Stimulated activated CD8-positive, alpha-beta memory T cell treated with anti-CD3 and anti-CD28 coated beads, Interleukin-15, amount 100 ng/mL, for 24 hours (primary cell): ENCODE data around the gene FANK1.

Experiments
- DNase-seq: peaks from one replicate; pipeline ENCODE4 v3.0.0-alpha.2; 2020; ENCODE audit warnings: low read depth

The FANK1 gene

DNA sequence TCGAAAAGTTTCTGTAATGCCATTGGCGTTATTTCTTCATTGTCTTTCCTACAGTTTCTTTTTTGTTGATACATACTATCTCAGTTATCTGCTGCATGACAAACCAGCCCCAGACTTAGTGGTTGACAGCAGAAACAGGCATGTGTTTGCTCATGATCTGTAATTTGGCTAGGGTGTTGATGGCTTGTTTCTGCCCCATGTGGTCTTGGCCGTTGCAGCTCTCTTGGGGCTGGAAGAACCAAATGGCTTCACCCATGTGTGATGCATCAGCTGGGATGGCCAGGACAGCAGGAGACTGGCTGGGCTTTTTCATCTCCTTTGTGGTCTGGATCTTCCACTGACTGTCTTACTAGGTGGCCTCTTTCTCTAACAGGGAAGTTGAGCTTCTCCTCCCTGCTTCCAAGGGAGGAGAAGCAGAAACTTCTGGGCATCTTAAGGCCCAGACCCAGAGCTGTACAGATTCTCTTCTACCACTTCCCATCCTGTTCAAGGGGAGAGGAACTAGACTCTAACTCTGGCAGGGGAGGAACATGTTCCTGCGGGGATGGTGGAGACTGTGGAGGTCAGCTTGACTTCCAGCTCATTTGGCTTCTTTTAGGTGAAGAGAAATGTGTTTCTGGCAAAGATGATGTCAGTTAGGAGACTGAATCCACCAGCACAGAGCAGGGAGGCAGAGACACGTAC is 89.3 kb downstream of the FANK1 start:
- no peak for DNase-seq

- DNase-seq = no peak
These were observed 93.4 kb downstream of the FANK1 start for GRCh38 chr10:125989791-125990190.

GRCh38 chr10:125990974-125991373 is 94.6 kb downstream of the FANK1 start:
- DNase-seq = no peak

DNA sequence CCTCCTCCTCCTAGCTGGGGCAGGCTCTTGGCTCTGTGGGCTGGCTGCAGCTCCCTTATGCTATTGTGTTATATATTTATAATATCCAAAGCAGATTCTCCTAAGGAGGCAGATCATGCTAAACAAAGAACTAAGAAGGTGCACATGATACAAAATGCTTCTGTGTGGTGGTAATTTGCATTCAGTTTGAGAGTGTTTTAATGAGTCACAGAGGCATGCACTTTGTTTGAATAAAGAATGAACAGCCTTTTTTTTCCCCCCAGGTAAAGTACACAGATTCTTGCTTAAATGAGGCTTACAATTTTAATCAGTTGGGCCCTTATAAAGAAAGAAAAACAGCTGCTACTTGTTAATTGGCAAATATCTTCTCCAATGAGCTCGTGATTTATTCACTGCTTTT is 95.0 kb downstream of the FANK1 start:
- no peak for DNase-seq

DNA sequence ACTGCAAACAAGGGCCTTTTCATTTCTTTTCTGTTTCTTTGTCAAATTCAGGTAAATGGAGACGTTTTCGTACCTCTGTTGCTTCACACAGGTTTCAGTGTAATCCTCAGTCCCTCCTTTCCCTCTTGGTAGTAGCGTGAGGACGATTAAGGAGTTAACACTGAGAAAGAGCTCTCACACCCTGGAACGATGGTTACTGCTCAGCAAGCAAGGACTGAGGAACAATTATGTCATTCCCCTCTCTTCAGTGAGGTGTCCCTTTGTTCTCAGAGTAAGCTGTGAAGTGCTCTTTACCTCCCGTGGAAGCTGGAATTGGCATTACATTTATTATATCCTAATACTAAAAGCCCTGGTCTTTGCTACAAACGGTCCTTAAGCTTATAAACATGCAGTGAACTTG is 95.9 kb downstream of the FANK1 start:
- DNase-seq = no peak

DNA sequence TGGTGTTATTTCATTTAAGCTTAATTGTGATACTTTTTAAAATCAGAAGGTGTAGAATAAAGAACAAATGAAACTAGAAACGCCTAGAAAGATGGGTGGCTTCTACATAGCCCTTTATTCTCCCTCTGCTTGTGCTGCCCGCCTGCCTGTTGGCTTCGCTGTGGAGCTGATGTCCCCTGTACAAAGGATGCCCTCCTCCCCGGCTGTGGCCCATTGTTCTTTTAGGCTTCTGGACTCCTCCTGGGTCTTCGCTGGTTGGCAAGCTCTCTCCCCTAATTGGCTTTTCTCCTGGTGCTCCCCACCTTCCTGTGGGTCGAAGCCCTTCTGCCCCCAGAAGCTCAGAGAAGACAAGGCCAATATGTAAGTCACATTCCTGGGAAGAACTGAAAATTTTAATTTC is 98.2 kb downstream of the FANK1 start:
- no peak for DNase-seq

DNA sequence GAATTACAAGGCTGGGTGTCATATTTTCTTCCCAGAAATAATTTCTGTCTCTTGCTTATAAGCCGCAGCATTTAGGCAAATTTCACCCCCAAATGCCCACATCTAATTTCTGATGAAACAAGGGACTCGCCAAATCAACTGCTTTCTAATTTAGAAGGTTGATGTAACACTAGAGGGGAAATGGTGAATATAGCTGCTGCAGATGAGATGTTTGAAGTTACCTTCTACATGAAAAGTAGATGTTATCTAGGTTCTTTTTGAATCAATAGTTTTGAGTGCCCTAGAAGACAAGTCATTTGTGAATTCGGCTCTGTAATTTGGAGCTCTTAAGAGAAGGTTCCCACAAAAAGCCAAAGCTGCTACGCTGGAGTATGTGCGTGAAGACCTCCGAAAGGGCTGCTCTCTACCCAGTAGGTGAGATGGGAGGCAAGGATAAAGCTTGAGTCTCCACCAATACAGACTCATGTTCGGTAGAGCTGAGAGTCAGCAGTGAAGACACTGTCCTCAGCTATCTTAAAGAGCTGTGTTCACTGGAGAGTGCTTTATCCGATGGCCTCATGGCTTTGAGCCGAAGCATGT is 99.5 kb downstream of the FANK1 start:
- DNase-seq = no peak

DNA sequence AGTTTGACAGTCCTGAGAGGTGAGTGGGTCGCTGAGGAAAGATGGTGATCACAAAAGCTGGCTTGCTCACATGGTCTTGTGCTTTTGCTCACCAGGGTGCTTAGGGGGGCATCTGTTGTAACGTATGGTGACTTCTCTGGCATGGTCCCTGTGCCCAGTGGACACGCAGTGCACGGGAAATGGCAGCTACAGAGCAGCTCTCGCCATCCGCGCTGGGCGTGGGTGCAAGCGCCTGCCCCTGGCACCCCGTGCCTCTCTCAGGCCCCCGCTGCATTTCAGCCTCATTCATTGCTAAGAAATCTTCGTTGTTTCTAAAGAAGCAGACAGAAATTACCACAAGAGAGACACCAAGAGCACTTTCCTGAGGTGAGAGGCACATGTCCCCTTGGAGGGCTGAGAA is 101.2 kb downstream of the FANK1 start:
- no peak for DNase-seq

- no peak for DNase-seq
These were observed 103.3 kb downstream of the FANK1 start for GRCh38 chr10:125999694-126000093.

GRCh38 chr10:126001576-126001975 is 105.2 kb downstream of the FANK1 start:
- DNase-seq = no peak

- DNase-seq = no peak
These were observed 108.4 kb downstream of the FANK1 start for GRCh38 chr10:126004752-126005151.

GRCh38 chr10:126006264-126006663 is 109.9 kb downstream of the FANK1 start:
- no peak for DNase-seq

DNA sequence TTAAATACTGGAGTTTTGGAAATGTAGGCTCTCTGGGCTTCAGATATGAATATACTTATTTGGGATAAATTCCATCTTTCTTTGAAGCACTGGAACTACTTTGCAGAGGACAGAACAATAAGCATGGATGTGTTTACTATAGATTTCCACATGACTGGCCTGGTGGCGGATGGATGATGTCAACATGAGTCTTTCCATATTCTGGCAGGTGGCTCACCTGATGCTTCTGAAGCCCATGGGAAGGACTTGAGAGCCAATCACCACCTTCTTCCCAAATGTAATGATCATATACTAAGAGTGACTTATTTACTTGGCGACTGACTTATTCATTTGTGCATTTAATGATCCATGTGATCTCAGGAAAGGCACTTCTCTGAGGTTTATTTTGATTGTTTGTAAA is 110.5 kb downstream of the FANK1 start:
- DNase-seq = no peak

DNA sequence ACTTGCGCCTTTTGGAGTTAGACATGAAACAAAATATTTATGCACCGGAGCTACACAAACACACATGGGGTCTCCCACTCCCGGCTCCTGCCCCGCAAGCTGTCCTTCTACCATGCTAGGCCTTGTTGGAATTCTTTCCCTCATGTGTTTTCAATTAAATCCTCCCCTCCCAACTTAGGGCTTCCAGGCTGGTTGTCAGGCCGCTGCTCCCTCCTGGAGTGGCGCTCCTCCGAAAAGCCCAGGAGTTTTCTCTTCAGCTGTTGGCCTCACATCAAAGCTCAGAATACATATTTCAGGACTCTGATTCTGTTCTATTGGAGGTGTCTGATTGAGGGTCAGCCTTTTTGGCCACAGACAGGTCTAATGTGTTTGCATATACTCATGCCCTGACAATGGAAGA is 113.3 kb downstream of the FANK1 start:
- no peak for DNase-seq

DNA sequence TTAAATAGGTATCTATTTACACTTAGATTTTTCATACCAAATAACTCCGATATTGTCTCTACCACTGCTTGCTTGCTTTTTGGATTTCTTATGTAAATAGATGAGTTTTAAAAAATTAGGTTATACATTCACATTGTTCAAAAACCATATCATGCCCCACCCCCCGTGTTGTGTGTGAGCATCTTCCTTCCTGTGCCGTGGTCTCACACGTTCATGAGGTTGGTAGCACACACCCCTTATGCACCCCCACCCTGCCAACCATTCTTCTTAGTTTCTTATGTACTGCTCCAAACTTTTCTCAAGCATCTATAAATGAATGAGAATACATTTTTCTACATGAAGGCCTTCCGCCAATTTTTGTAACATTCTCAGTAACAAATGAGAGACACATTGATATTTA is 115.6 kb downstream of the FANK1 start:
- no peak for DNase-seq

- DNase-seq = no peak
These were observed 116.1 kb downstream of the FANK1 start for GRCh38 chr10:126012485-126012884.

- DNase-seq = no peak
These were observed 117.3 kb downstream of the FANK1 start for GRCh38 chr10:126013489-126014281.

GRCh38 chr10:126014309-126014708 is 117.9 kb downstream of the FANK1 start:
- DNase-seq = no peak

DNA sequence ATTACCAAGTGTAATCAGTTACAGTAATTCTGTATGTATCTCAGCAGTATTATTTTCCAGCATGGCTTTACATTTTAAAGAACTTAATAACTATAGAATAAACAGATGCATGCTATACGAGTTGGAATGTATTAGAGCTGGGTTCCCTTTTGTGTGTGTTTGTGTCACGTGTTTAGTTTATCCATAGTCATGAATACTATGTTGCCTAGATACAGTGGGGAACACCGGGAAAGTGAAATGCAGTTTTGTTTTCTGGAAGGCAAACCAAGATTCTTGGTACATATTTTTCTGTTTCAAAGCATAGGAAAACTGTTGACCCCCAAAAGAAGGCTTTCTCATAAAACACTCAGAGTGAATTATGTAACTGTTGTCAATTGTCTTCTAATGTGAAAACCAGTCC is 119.0 kb downstream of the FANK1 start:
- no peak for DNase-seq

DNA sequence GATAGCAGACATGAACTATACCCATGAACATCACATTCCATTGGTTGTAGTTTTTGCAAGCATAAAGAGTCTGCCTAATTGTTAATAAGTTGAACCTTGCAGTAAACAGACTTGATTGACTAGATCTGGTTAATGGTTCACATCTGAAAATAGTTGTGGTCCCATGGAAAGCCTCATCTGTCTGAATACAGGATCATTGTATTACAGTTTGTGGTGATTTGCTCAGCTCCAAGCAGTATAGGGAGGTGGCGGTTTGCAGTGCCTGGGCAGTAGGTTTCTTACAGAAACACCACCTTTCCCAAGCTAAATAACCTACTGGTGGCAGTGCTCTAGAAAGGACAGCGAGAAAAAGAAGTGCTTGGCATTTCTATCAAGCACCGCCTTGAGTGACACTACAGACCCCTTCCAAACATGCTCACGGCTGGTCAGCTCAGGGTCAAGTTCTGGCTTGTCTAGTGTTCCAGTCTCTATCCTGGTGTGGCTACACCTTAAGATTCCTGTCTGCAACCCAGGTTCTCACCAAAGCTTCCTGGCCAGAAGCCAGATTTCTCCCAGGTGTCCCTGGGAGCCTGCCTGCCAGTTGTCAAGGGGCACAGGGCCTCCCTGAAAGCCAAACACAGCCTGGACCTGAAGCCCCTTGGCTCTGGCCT is 119.9 kb downstream of the FANK1 start:
- DNase-seq = no peak

DNA sequence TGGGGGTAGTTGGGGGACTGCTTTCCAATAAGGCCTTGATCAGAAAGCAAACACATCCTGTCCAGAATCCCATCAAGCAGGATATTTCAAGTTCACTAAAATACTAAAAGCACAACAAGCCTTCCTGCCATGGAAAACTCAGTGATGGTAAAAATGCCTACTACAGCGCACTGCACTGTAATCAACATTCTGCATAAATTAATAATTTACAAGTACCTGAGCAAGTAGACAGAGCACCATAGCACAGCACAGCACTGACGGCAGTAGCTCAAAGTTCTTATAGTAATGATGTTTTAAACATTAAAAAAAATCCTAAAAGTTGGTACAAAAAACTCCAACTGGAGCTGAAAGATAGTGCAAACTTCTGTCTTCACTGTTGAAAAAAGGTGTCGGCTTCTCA is 120.5 kb downstream of the FANK1 start:
- no peak for DNase-seq

DNA sequence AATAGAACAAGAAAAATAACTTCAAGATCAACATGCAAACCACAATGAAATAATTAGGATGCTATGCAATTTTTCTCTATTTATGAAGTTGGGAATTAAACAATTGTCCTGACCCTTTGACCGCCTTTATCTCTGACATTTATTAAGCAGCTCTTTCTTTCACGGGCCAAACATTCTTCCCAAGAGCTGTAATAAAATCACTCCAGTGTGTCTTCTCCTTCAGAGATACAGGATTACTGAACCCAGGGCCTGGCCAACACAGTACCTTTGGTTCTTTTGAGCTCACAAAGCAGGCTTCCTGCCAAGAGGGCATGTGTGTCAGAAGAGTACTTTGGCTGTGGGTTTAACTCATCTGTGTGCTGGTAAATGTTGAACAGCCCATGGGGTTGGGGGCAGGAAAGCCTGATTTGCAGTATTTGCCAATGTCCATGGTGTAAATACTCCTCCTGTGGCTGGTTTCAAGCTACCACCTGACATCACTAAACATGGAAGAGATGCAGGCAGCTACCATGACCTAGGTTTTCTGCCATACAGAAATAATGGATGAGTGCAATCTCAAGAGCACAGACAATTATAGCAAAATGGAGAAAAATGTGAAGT is 121.7 kb downstream of the FANK1 start:
- DNase-seq = no peak
